HG02571 (cell line): Measurements from ENCODE around the gene COQ10A.
"Not testable (repeated sequence)": the region's sequence is repeated elsewhere in the genome, so short reads cannot be mapped to it uniquely, and the experiment has no call there.

Experiments used
- ATAC-seq: cut with Tn5 transposase; IDR thresholded peaks from one replicate; pipeline ENCODE4 v1.9.1; 2021; ENCODE audit warnings: mild to moderate bottlenecking, moderate library complexity; ENCODE audit not compliant: unreplicated experiment

COQ10A gene

DNA sequence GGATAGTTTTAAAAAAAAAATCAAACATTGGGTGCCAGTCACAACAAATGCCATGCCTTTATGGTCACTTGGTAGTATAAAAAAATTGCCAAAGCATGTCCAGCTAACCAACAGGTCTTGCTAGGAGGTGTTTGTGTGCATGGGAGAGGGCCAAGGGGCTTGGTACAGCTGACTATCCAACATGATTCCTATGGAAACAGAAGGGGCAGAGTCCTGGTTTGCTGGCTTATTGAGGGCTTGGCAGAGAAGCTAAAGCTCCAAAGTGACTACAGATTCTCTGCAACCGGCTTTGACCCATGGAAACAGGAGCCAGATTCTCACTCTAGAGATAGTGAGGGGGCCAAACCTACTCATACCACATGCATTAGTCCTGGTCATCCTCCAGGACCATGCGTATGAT, 5.7 kb downstream of the COQ10A start:
- ATAC-seq: not testable (repeated sequence)

DNA sequence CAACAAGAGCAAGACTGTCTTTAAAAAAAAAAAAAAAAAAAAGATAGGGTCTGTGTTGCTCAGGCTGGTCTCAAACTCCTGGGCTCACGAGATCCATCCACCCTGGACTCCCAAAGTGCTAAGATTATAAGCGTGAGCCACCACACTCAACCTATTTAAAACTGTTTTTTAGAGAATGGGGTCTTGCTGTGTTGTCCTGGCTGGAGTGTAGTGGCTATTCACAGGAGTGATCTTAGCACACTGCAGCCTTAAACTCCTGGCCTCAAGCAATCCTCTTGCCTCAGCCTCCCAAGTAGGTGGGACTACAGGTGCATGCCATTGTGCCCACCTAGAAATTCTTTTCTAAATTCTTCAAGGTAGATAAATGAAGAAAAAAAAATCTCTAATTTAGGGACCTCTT, 7.6 kb downstream of the COQ10A start:
- ATAC-seq: no peak

DNA sequence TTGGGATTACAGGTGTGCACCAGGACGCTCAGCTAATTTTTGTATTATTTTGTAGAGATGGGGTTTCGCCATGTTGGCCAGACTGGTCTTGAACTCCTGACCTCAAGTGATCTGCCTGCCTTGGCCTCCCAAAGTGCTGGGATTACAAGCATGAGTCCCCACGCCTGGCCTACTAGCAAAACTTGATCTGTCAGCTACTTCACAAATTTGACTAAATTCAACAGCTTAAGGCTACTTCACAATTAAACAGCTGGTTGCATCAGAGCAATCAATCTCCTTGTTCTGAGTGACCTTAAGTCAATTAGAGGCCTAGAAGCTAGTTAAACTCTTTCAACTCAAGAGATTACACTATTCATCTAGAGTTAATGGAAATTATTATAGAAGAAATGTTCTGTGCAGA, 12.2 kb downstream of the COQ10A start:
- no peak for ATAC-seq

DNA sequence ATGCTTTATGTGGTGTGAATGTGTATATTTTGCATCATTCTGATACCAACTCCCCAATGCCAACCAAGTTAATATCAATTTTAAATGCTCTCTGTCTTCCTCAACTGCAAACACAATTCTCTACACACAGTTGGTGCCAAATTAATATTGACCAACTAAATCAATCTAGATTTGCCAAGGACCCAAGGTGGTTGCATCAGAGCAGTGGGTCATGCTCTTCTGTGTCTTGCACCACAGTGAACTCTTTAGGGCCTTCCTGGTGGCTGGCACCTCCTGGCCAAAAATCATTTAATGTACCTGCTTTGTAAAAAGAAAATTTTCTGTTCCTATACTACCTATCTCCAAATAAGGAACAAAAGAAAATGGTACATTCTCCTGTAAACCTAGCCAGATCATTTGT, 14.1 kb downstream of the COQ10A start:
- no peak for ATAC-seq

DNA sequence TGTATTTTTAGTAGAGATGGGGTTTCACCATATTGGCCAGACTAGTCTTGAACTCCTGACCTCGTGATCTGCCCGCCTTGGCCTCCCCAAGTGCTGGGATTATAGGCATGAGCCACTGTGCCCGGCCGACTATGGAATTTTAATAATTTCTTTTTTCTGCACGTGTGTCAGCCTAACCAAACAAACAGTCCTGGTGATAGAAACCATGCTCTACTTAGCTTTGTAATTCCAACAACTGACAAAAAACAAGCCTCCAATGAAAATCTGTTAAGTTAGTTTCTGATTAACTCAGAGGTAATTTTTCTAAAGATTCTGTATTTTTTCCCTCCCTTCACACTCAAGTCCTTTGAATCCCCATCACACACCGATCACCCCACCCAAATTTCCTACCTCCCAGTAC, 15.3 kb downstream of the COQ10A start:
- ATAC-seq: no peak

DNA sequence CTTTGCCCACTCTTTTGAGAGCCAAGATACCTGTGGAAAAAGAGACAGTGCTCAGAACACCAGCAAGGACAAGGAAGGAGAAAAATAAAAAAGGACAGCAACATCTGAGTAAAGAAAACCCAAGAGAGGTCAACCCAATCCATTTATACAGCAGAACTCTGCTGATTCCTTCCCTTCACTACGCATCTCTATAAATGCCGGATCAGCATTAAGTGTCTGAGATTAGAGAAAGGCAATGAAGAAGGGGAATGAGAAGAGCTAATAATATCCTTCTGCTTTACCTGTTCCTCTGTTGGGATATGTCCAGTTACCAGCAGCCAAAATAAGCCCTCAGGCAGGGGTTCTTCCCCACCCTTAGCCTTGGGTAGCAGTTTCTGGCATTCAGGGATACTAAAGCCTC, 15.8 kb downstream of the COQ10A start:
- ATAC-seq: no peak

DNA sequence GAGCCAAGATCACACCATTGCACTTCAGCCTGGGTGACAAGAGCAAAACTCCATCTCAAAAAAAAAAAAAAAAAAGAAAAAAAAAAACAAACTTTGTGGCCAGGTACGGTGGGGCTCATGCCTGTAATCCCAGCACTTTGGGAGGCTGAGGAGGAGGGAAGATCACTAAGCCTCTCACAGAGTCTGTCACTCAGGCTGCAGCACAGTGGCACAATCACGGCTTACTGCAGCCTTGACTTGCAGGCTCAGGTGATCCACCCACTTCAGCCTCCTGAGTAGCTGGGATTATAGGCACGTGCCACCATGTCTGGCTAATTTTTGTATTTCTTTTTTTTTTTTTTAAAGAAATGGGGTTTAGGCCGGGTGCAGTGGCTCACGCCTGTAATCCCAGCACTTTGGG, 17.5 kb downstream of the COQ10A start:
- ATAC-seq: not testable (repeated sequence)

DNA sequence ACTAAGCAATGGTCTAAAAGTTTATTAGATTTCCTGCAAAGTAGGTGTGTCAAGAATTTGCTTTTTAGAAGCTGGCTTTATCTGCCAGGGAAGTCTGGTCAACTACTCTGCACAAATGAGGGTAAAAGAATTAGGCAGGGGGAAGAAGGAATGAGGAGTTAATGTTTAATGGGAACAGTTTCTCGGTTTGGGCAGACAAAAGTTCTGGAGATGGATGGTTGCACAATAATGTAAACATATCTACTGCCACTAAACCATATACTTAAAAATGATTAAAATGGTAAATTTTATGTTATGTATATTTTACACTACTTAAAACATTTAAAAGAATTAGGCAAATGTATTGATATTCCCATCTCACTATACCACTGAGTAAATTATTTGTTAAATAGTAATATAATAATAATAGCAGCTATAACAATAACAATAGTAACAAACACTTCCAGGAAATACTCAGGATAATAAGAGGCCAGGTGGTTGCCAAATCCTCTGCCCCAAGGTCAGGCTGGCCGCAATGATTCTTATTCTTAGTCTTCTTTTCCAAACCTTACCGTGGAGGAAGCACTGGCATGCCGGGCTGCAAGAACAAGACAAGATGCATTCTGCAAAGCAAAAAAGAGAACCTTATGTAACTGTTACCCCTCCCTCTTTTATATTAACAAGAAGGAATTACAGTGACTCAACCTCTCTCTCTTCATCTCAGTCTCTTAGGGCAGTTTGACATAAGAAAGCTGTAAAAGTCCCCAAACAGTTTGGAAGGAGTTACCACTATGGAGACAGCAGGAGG, 19.5 kb downstream of the COQ10A start:
- ATAC-seq: no peak

DNA sequence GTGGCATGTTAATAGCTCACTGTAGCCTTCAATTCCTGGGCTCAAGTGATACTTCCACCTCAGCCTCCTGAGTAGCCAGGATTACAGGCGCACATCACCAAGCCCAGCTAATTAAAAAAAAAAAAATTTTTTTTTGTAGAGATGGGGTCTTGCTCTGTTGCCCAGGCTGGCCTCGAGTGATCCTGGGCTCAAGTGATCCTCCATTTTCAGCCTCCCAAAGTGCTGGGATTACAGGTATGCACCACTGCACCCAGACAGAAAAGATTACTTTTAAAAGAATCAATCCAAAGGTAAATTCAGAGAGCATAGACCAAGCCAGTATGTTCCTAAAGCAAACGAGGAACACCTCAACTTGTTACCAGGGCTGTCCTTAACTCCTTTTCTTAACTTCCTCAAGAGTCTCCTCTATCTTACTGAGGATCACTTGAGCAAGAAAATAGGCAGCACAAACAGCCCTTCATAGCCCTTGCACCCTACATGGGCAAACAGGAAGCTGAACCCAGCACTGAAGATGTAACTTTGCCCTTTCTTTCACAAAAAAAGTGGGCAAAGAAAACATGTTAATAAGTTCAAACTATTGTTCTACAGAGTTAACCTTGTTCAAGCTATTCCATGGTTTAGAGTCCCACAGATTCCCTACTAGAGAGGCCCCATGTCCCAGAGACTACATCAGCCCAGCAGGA, 22.1 kb downstream of the COQ10A start:
- no peak for ATAC-seq

DNA sequence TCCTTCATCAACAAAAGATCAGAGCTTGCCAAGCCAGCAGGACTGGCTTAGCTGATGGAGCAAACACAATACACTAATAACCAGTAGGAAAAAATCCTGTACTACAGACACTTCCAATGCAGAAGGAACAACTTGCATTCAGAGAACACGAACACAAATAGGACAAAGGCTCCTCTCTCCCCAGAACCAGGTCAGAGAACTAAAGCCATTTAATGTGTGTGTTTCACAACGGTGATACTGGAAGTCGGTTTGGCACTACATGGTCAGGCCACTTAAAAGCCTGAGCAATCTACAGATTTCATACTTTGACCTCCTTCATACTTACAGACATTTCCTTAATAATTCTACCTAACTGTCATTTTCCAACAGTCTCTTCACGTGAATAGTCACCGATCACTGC, 27.1 kb downstream of the COQ10A start:
- no peak for ATAC-seq

DNA sequence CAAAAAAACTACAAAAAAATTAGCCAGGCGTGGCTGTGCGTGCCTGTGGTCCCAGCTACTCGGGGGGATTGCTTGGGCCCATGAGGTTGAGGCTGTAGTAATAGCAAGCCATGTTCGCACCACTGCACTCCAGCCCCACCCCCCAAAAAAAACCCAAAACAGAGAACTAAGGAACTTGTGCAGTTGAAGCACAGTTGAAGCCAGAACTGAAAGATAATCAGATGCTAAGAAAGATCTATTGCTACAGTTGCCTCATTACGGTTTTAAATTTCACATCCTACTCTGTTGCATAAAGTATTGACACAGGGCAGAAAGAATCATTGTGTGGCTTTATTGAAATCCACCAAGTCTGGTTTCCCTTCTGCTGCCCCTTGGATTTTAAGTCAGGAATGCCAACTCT, 29.6 kb downstream of the COQ10A start:
- no peak for ATAC-seq

DNA sequence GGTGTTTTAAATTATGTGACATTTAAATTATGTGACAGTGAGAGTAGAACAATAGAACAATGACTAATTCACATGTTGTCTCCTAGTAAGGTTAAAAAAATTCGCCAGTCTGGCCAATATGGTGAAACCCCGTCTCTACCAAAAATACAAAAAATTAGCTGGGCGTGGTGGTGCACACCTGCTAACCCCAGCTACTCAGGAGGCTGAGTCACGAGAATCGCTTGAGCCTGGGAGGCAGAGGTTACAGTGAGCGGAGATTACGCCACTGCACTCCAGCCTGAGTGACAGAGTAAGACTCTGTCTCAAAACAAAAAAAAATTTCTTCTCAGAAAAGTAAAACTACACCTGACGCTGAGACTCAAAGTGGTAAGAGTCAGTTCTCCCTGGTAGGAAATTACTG, 30.7 kb downstream of the COQ10A start:
- no peak for ATAC-seq

DNA sequence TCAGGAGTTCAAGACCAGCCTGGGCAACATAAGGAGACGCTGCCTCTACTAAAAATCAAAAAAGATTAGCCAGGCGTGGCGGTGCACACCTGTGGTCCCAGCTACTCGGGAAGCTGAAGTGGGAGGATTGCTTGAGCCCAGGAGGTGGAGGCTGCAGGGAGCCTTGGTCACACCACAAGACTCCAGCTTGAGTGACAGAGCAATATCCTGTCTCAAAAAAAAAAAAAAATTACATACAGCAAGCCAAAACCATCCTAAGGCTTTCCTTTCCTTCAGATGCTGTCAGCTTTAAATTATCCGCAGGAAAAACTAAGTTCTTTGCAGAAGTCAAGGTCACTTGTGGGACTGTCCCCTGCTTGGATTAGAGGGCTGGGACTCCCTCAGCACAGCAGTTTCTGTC, 32.1 kb downstream of the COQ10A start:
- no peak for ATAC-seq

DNA sequence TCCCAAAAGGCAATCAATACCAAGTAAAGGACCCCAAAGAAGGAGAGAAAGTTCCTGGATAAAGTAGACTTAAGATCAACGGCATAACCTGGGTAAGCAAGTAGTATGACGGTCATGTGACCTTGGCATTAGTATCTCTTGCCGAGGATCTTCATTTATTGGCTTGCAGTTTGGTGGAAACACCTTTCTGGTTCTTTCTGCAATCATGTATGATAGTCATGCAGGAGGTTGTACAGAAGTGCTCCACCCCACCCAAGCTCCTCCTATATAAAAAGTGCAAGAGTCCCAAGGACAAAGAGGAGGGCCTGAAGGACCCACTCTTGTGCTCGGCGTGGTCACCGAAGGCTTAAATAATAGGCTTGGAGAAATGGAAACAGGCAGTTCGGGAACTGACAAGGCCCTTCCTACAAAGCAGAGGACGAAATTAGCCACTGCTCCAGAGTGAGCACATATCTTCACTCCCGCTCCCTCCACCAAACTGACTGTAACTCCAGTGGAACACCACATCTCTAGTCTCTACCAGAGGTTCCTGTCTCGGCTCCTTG, 32.6 kb downstream of the COQ10A start:
- ATAC-seq: no peak

DNA sequence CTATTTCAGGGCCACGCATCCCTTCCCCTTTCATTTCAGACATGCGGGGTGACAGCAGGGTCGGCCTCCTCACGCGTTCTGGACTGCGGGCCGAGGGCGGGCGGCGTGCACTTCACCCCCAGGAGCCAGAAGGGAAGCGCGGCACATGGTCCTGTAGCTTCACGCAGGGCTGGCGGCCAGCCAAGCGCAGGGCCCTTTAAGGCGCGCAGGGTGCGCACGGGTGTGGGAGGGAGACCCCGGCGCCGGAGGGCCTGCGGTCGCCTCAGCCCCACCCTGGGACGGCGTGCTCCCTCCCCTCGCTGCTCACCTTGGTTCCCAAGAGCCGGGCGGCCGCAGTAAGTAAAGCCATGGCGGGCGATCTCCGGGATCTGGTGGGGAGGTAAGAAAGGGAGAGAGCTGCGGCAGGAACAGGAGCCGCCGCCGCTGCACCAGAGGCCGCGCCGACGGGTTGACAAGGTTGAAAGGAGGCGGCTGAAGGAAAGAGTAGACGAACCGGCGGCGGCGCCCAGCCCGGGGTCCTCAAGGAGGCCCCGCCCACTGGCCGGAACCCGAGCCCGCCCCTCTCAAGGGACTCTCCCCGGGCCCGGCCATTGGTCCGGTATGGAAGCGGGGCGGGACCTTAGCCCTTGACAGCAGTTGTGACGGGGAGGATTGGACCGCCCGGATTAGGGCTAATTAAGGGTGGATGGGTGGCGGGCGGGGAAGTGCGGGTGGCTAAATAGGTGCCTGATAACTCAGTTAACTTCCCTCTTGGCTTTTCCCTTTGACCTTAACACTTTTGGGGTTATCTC, 33.3 kb downstream of the COQ10A start, which contains the start of gene CS:
CS (minus strand) TSS at position 478 of the 791 bp plus-strand sequence; CDS start at position 349, 129 bp downstream.
- ATAC-seq: peak; percentile 95

DNA sequence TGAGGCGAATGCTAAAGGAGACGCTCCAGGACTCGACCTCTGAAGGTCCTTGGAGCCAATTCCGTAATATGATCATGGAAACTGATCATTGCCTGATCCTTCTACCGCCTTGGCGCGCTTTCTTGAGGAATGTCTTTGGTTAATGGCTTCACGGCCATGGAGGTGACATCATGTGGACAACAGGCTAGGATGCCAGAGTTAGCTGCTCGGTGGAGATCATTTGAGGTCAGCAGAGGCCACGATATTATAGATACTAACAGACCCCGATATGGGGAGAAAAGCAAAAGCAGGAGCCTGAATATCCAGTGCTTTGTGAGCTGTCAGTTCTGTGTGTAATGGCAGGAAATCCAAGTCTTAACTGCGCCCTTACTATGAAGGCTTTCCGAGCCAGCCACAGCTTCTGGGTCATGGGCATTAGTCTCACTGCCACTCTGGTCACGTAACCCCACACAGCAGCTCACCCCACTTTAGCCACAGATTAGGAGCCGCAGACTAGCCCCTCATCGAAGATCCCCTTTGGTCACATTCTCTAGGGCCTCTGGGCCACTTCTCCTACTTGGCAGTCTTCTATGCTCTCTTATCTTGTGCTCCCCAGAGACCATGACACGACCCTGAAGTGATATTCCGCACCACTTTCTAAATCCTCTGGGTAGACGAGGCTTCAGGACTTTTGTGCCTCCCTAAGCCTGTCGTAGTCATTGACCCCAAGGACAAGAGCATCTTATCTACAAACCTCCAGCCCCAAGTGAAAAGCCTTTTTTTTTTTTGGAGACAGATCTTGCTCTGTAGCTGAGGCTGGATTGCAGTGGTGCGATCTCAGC, 34.1 kb downstream of the COQ10A start:
- no peak for ATAC-seq

DNA sequence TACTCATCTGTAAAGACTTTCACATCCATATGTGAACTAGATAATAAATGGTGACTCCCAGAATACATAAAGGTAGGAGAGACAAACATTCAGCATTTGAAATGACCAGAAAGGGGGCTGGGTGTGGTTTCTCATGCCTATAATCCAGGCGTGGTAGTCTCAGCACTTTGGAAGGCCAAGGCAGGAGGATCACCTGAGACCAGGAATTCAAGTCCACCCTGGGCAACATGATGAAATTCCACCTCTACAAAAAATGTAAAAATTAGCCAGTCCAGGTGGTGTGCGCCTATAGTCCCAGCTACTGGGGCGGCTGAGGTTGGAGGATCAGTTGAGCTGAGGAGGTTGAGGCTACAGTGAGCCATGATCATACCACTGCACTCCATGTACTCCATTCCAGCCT, 37.5 kb downstream of the COQ10A start:
- no peak for ATAC-seq

DNA sequence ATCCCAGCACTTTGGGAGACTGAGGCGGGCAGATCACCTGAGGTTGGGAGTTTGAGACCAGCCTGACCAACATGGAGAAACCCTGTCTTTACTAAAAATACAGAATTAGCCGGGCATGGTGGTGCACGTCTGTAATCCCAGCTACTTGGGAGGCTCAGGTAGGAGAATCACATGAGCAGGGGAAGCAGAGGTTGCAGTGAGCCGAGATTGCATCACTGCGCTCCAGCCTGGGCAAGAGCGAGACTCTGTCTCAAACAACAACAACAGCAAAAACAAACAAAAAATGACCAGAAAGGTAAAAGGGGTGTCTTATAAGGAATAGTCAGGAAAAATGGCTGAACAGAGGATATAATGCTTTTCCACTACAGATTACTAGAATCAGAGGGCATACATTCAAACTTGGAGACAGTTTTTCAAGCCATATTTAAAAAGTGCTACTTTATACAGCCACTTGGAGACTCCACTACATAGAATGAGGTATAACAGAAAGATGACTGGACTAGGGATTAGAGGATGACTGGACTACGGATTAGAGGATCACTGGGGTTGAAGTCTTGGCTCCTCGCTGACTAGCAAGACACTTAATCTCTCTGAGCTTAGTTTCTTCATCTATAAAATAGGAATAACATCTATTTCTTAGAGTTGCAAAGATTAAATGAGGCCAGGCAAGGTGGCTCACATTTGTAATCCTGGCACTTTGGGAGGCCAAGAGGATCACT, 38.3 kb downstream of the COQ10A start:
- ATAC-seq: no peak

DNA sequence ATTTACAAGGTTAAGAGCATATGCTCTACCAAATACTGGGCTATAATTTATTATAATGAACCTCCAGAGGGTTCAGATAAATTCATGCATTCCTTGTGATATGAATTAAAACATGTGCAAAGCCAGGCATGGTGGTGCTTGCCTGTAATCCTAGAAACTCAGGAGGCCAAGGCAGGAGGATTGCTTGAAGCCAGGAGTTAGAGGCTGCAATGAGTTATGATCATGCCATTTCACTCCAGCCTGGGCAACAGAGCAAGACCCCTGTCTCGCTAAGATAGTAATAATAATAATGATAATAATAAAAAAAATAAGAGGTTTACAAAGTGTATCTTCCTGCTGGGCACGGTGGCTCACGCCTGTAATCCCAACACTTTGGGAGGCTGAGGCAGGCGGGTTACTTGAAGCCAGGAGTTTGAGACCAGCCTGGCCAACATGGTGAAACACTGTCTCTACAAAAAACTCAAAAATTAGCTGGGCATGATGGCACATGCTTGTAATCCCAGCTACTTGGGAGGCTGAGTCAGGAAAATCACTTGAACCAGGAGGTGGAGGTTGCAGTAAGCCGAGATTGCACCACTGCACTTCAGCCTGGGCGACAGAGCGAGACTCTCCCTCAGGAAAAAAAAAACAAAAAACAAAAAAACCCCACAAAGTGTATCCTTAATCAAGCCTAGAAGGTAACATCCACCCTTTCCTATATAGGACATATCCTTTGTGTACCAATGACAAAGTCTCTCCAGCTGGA, 40.7 kb downstream of the COQ10A start:
- ATAC-seq: no peak
